WI38 (cell line): ENCODE data around the gene ARF5.
A peak's percentile ranks its signal among the peaks of the same experiment; 100 is the strongest.

ENCODE experiments used
- H3K4me3 ChIP-seq: 2 replicates; pipeline ENCODE4 v1.5.1; 2011; ENCODE audit warnings: low read depth, mild to moderate bottlenecking, control low read depth, low read length
- CTCF ChIP-seq: IDR thresholded peaks from 2 replicates; pipeline ENCODE4 v1.5.1; 2012; ENCODE audit warnings: low read depth, mild to moderate bottlenecking, control low read depth, low read length

The ARF5 gene

GRCh38 chr7:127581716-127582115 lies 6.5 kb upstream of the ARF5 start:
- TF ChIP-seq CTCF: no peak

GRCh38 chr7:127582361-127582760 lies 5.8 kb upstream of the ARF5 start:
- no peak for TF ChIP-seq CTCF
- H3K4me3 ChIP-seq: no peak overlapping the region

More at GRCh38 chr7:127581716-127582115, 6.5 kb upstream of the ARF5 start:
- H3K4me3 ChIP-seq: no peak overlapping the region

GRCh38 chr7:127584648-127585043 lies 3.6 kb upstream of the ARF5 start:
- peak overlapping the region; percentile 91 for H3K4me3 ChIP-seq
- no peak for TF ChIP-seq CTCF

- peak within 1 kb of the TSS; percentile 91 for H3K4me3 ChIP-seq
- no peak for TF ChIP-seq CTCF
Observed at GRCh38 chr7:127585044-127585953, 2.9 kb upstream of the ARF5 start, which contains the start of gene GCC1. Gene GCC1, minus strand, starts transcription at chr7:127585596. Its CDS starts 414 bp downstream, at chr7:127585182.

GRCh38 chr7:127586346-127586745 lies 1.9 kb upstream of the ARF5 start:
- TF ChIP-seq CTCF: no peak
- H3K4me3 ChIP-seq: no peak overlapping the region

- no peak for TF ChIP-seq CTCF
Observed at GRCh38 chr7:127587663-127588018, 570 bp upstream of the ARF5 start.

GRCh38 chr7:127588697-127589482 lies 679 bp downstream of the ARF5 start:
- TF ChIP-seq CTCF: peak; percentile 61
- peak overlapping the region; percentile 77 for H3K4me3 ChIP-seq

More at GRCh38 chr7:127587663-127588018, 570 bp upstream of the ARF5 start:
- peak overlapping the region; percentile 77 for H3K4me3 ChIP-seq
